Fibroblast of skin of right quadriceps (primary cell): ENCODE results near the gene ERBIN.
"Not testable (repeated sequence)": the region's sequence is repeated elsewhere in the genome, so short reads cannot be mapped to it uniquely, and the experiment has no call there.

ENCODE experiments used
- DNase-seq: peaks from one replicate; pipeline ENCODE4 v3.0.0-alpha.2; 2013

Gene ERBIN

DNA sequence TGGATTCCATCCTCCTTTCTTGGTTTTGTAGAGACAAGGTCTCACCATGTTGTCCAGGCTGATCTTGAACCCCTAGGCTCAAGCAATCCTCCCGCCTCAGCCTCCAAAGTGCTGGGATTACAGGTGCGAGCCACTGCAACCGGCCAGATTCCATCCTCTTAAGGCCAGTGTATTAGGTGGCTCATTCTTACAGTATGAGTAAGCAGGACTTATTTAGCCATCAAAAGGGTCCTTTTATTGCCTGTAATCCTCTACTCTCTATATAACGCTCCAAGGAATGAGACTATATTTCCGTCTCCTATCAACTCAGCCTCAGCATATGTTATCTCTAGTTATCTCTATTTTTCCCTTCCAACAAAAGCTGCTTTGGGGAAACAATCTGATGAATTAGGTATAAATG, 3.0 kb upstream of the ERBIN start:
- no peak for DNase-seq

DNA sequence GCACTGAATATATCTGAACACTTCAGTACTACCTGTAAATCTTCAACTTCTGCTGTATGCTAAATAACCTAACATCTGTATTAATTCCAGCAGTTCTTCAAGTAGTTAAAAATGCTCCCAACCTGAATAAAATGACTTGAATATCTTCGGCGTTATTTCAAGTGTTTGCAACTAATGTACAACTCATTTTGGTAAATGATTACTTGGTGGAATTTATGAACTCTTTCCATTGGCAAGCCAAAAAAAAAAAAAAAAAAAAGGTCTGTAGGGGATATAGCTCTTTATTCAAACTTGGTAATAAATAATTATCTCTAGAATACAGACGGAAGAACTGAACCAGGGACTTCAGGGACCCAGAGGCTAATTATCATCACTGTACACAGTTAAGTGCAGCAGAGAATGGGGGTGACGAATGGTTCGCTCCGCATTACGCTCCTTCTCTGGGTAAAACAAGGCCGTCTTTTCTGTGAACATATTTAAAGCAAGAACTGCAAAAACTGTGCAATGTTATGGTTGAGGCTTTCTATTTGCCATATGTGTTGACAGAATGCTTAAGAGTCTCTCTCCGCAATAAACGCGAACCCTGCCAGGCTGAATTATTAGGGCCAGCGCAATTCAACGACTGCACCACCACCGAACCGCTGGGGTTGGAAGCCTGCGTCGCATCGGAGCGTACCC, 1.9 kb upstream of the ERBIN start:
- no peak for DNase-seq

DNA sequence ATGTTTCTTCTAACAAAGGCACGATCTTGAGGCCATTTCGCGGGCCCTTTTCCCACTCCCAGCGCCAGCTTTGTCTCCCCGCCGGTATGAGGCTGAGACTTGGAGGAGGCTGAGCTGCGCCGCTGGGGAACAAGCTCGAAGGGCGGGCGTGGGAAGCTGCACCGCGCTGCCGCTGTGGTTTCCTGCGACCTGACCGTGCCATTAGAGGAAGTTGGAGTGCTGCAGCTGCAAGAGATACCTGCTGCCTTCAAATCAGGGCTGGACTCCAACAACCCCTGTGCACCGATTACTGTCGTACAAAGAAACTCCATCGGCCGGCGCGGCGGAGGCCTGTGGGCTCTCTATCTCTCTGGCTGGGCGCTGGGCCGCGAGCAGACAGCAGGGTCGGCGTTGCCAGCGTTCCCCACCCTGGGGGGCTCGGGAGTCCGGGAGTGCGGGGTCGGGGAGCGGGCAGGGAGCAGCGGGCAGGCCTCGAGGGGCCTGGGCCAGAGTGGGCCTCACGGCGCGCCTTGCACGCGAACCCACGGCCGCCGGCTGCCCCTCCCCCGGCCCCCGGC, 1.3 kb upstream of the ERBIN start:
- DNase-seq, result peak; percentile 74

DNA sequence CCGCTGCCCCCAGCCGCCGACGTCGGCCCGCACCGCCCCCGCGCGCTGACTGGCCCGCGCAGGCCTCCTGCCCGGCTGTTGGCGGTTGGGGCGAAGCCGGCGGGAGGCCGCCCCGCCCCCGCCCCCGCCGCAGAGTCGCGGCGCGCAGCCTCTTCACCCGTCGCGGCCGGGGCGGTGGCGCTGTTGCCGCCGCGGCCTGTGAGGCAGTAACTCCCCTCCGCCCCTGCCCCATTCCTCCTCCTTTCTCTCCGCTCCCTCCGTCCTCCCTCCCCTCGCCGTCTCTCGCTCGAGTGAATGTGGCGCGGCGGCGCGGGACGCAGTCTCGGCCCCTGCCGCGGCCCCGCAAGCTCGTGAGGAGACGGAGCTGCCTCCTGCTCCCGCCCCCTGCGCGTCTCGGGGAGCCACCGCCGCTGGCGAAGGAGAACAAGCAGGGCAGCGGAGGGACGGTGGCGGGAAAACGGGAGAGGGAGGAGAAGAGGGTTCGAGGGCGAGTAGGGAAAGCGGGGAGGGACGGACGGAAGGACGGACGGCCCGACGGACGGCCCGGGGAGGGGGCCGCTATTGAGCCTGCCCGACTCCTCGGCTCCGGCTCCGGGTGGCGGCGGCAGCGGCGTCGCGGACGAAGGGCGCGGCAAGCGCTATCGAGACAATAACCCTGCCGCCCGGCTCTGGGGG, 637 bp upstream of the ERBIN start:
- DNase-seq, result peak; percentile 93

DNA sequence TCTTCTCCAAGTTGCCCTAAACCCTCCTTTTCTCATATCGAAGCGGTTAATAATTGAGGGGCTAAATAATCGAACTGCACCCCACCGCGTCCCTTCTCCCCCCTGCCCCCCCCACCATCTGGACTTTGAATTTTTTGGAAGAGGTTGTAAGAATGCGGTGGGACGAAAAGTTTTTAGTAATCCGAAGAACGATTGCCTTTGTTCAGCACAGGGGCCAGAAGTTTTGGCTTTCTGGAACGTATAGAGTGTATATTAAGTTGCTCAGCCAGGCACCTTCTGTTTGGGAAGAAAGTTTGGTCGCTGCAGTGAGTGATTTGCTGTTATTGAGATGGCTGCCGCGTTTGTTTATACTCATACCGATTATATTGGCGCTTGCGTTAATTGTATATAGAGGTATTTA, 518 bp downstream of the ERBIN start:
- no peak for DNase-seq

DNA sequence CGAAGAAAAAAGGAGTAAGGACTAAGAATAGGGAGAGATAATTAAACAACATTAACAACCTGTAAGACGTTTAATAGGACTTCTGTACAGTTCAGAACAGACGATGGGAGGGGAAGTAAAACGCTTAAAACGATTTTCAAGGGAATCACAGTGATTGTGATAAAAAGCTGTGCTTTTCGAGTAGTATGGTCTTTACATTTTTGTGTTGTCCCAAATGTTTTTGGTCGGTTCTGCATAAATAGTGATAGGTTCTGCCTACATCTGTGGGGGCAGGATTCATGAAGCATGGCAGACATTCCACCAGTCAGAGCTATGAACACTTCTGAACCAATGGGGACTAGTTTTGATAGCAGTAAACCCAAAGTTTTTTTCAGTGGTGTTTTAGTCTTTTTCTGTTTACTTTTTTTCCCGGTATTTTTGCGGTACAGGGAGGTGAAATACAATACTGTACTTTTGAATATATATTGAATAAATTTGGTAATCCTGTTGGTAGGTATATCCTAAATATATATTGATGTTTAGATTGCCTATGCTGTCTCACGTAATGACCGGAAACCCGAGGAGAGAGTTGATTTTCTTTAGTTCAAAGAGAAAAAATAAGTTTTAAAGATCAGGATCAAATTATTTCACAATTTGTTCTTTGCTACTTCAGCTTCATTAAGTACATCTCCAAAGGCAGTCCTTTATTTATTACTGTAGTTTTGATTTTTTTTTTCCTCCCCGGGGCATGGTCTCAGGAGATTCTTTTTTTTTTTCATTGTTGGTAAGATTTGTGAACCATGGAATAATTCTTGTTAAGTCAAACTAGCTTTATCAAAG, 1.3 kb downstream of the ERBIN start:
- peak; percentile 63 for DNase-seq

DNA sequence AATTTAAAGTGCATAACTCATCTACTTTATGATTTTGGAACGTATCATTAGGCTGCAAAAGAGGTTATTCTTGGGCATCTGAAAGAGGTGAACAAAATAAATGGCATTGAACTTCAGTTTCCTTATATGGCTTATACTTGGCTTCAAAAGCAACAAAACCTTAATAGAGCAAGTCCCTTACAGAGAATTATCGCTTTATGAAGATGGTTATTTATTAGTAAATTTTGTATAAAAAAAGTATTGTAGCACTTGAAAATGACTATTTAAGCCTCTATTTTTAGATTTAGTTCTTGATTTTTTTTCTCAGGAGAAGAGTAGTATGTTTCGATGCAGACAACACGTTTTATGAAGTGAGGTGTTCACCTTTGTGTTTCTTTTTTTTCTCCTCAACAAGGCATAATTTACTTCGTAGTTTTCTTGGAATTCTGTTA, 2.0 kb downstream of the ERBIN start:
- DNase-seq, result no peak

DNA sequence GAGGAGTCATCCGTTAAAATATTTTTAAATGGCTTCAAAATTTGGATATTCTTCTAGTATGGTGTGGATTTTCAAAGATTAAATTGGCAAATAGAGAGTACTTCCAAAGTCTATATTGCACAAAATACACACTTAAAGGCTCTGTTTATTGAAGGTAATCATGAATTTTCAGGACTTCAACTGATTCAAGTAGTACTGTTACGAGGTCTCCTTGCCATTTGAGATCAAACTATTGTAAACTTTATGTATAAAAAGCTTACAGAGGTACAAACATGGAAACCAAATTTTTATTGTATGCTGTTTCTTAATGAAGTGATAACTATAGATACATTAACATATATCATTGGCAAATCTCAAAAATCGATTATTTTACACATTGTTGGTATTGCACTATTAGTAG, 2.5 kb downstream of the ERBIN start:
- no peak for DNase-seq

DNA sequence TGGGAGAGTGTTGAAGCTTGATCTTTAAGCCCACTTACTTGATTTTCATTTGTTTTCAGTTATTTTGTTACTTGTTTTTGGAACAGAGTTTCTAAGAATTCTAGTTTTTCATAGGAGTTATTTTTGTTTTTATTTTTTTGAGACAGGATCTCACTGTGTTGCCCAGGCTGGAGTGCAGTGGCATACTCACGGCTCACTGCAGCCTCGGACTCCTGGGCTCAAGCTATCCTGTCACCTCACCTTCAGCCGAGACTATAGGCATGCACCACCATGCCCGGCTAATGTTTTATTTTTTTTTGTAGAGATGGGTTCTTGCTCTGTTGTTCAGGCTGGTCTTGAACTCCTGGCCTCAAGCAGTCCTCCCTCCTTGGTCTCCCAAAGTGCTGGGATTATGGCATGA, 6.3 kb downstream of the ERBIN start:
- no peak for DNase-seq

DNA sequence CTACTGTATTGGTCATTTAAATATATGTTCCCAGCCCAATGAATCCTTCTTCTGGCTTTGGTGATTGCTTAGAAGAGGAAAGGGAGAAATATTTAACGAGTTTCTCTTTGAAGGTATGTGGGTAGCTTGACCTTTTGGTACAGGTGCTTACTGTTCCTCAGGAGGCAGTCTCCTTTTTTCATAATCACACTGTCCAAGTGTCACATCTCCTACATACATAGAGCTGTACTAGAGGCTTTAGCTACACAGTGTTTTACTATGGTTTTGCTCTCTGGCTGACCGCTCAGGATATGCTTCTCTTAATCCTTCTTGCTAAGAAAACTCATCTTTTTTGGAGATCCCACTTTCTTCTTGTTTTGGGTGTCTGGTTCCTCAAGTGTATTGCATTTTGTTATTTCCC, 6.9 kb downstream of the ERBIN start:
- DNase-seq, result no peak

DNA sequence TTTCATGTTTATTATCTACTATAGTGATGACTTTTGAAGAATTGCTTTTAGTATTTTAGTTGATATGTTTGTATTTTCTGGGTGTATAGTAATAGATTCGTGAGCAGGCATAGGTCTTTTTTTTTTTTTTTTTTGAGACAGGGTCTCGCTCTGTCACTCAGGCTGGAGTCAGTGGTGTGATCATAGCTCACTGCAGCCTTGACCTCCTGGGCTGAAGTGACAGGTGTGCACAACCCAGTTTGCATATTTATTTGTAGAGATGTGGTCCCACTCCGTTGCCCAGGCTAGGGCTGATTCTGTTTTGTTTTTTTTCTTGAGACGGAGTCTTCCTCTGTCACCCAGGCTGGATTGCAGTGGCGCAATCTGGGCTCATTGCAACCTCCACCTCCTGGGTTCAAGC, 11.9 kb downstream of the ERBIN start:
- DNase-seq, result no peak

DNA sequence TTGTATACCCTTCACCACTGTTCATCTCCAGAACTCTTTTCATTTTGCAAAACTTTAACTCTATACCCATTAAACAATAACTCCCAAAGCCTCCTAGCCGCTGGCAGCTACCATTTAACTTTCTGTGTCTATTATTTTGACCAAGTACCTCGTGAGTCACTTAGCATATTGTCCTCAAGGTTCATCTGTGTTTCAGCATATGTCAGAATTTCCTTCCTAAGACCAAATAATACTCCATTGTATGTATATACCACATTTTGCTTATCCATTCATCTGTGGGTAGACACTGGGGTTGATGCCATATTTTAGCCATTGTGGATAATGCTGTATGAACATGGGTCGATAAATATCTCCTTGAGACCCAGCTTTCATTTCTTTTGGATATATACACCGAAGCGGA, 17.4 kb downstream of the ERBIN start:
- no peak for DNase-seq

DNA sequence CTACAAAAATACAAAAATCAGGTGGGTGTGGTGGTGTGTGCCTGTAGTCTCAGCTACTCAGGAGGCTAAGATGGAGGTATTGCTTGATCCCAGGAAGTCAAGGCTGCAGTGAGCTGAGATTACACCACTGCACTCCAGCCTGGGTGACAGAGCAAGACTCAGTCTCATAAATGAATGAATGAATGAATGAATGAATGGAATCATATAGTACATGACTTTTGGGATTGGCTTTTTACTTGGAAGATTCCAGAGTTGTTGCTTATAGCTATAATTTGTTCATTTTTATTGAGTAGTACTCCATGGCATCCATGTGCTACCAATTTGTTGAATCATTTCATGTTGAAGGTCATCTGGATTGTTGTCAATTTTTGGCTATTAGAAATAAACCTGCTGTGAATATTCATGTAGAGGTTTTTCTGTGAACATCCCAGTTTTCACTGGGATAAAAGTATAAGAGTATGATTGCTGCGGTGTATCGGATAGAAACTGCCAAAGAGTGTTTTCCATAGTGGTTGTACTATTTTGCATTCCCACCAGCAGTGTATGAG, 19.9 kb downstream of the ERBIN start:
- peak; percentile 33 for DNase-seq

DNA sequence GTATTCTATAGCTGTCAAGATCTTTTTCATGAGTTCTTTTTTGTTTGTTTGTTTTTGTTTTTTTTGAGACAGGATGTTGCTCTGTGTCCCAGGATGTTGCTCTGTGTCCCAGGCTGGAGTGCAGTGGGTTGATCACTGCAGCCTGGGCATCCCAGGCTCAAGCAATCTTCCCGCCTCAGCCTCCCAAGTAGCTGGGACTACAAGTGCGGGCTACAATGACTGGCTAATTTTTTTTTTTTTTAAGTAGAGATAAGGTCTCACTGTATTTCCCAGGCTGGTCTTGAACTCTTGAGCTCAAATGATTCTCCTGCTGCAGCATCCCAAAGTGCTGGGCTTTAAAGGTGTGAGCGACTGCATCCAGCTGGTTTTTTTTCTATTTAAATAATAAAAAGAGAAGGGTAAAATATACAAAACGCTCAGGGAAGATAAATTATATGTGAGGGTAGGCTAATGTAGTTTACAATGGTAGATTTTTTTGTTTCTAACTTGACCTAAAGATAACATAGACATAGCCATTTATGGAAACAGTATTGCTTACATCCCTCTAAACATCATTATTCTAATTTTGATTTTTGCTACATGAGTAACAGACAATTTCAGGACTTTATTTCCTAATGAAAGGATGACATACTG, 21.9 kb downstream of the ERBIN start:
- DNase-seq, result no peak

DNA sequence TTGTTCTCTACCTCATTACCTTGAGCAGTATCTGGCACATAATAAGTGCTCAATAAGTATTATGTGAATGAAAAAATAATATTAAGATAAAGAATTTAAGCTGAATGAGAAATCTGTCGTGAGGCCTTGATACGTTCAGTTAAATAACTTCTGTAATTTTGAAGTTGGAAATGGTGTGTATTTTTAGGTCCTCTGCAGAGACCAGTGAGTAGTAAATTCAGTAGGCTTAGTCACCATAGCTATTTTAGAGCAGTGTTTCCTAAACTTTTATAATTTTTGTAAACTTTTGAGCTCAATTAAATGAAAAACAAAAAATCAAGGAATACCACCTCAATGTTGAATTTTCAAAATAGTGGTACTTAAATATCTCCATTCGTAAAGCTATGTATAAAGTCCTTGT, 25.0 kb downstream of the ERBIN start:
- DNase-seq, result no peak

DNA sequence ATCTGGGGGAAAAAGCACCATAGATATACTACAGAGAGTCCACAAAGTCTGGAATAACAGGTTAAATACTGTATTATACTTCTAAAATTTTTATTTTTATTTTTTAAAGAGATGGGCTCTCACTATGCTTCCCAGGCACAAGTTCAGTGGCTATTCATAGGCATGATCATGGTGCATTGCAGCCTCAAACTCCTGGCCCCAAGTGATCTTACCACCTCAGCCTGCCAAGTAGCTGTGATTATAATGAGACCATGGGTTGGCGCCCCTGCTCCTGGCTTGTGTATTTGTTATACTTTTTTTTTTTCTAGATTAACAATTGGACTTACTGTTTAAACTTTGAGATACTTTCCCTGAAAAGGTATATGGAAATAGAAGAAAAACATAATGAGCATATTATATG, 25.9 kb downstream of the ERBIN start:
- DNase-seq, result no peak

DNA sequence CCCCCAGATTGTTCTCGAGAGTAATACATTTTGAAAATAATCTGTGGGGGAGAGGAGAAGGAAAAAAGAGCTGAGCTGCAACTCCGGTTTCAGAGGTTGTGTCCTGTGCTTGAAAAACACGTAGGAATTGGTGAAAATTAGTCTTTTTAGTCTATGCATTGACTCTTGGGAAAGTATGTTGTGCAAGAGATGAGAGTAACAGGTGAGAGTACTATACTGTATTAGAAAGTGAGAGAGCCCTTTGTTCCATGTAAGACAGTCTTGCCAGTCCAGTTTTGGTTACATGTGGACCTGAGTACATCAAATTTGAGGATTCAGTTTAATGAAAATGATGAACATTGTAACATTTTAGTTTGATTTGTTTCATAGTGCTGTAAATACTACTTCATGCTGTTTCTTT, 27.8 kb downstream of the ERBIN start:
- DNase-seq, result no peak

DNA sequence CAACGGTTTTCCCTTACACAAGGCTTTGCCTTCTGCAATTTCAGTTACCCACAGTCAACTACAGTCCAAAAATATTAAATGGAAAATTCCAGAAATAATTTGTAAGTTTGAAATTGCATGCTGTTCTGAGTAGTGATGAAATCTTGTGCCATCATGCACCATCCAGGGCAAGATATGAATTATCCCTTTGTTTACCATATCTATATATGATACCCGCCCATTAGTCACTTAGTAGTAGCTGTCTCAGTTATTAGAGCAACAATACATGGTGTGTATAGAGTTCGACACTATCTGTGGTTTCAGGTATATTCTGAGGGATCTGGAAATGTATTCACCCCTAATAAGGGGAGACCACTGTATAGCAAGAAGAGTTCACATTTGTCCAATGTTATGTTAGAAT, 29.4 kb downstream of the ERBIN start:
- DNase-seq, result no peak

DNA sequence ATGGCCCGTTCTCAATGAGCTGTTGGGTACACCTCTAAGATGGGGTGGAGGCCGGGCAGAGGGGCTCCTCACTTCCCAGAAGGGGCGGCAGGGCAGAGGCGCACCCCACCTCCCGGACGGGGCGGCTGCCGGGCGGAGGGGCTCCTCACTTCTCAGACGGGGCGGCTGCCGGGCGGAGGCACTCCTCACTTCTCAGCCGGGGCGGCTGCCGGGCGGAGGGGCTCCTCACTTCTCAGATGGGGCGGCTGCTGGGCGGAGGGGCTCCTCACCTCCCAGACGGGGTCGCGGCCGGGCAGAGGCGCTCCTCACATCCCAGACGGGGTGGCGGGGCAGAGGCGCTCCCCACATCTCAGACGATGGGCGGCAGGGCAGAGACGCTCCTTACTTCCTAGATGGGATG, 31.3 kb downstream of the ERBIN start:
- not testable (repeated sequence) for DNase-seq

DNA sequence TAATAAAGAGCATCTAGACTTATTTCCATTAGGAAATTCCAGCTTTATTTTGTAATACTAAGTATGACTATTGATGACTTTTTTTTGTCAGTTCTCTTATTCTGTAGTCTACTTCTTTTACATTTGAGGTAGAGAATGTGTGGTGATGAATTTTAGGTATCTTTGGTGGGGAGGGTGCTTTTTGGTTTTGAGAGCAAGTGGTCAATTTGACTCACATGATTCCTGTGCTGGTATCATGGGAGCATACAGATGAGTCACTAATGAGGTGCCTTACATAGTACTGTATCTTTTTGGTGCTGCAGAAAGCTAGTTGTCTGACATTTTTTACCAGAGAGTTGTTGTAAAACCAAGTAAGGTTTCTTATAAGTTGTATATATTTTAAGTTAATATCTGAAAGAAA, 35.3 kb downstream of the ERBIN start:
- DNase-seq, result peak; percentile 62

DNA sequence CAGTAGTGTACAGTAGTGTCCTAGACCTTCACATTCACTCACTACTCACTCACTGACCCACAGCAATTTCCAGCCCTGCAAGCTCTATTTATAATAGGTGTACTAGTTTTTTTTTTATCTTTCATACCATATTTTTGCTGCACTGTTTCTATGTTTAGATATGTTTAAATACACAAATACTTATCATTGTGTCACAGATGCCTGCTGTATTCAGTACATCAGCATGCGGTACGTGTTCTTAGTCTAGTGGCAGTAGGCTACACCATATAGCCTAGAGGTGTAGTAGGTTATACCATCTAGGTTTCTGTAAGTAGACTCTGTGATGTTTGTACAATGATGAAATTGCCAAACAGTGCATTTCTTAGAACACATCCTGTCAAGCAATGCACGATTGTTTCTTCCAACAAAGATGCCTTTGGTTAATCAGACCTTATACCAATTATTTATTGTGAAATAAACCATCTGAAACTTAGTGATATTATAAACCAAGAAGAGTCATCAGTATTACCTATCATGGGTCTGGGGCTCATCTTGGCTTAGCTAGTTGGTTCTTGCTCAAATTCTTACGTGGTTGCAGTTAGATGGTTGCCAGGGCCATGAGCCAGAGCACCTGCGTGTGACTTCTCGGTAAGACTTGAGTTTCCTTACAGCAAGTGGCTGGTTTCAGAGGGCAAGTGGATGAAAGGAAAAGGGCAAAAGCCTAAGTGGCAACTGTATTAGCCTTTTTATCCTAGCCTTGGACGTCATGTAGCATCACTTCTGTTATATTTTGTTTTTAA, 41.1 kb downstream of the ERBIN start:
- no peak for DNase-seq
